GM18873 (cell line): ENCODE measurements around the gene ZMAT3.

ENCODE experiments used
- ATAC-seq: cut with Tn5 transposase; IDR thresholded peaks from one replicate; pipeline ENCODE4 v1.9.1; 2021; ENCODE audit warnings: mild to moderate bottlenecking, moderate library complexity, moderate number of reproducible peaks; ENCODE audit not compliant: unreplicated experiment, low FRiP score

ZMAT3 gene

GRCh38 chr3:179028408-179028807, 43.2 kb downstream of the ZMAT3 start:
- no peak for ATAC-seq

GRCh38 chr3:179027326-179027900, 44.2 kb downstream of the ZMAT3 start:
- no peak for ATAC-seq

GRCh38 chr3:179026636-179027035, 45.0 kb downstream of the ZMAT3 start:
- no peak for ATAC-seq

GRCh38 chr3:179021119-179021903, 50.3 kb downstream of the ZMAT3 start:
- ATAC-seq, result no peak

- ATAC-seq, result no peak
Measured at GRCh38 chr3:179020112-179020511, 51.5 kb downstream of the ZMAT3 start.

- ATAC-seq, result no peak
Measured at GRCh38 chr3:179018808-179019207, 52.8 kb downstream of the ZMAT3 start.

GRCh38 chr3:179016979-179017670, 54.5 kb downstream of the ZMAT3 start:
- peak; percentile 70 for ATAC-seq

- ATAC-seq, result peak; percentile 41
Measured at GRCh38 chr3:179015551-179016020, 56.0 kb downstream of the ZMAT3 start.

- no peak for ATAC-seq
Measured at GRCh38 chr3:179005706-179006105, 65.9 kb downstream of the ZMAT3 start.

GRCh38 chr3:179005213-179005612, 66.4 kb downstream of the ZMAT3 start:
- no peak for ATAC-seq

GRCh38 chr3:179000659-179001058, 71.0 kb downstream of the ZMAT3 start:
- ATAC-seq, result no peak

GRCh38 chr3:179000144-179000543, 71.5 kb downstream of the ZMAT3 start:
- peak; percentile 75 for ATAC-seq

- no peak for ATAC-seq
Measured at GRCh38 chr3:178996399-178996798, 75.2 kb downstream of the ZMAT3 start.

GRCh38 chr3:178990293-178990692, 81.3 kb downstream of the ZMAT3 start:
- ATAC-seq, result no peak

GRCh38 chr3:178989821-178990220, 81.8 kb downstream of the ZMAT3 start:
- ATAC-seq, result no peak

GRCh38 chr3:178987745-178988144, 83.9 kb downstream of the ZMAT3 start:
- no peak for ATAC-seq

GRCh38 chr3:178986456-178986855, 85.2 kb downstream of the ZMAT3 start:
- ATAC-seq, result no peak

GRCh38 chr3:178982137-178982536, 89.5 kb downstream of the ZMAT3 start:
- ATAC-seq, result peak; percentile 91

- no peak for ATAC-seq
Measured at GRCh38 chr3:178975320-178975719, 96.3 kb downstream of the ZMAT3 start.

GRCh38 chr3:178971614-178972013, 100.0 kb downstream of the ZMAT3 start:
- ATAC-seq, result no peak

GRCh38 chr3:178969004-178969700, 102.5 kb downstream of the ZMAT3 start:
- peak; percentile 82 for ATAC-seq
